Heart left ventricle (tissue), 16 donors: ENCODE data around the gene RASGEF1C. TPM values are rescaled to one million over a fixed set of nuclear protein-coding genes. Genes with fewer than 3 reads are reported as not detected.

Experiments
- ATAC-seq, 4 donors: fragments of 200-7000 bp; cut with Tn5 transposase; one replicate each; pipeline ENCODE4 v1.9.1; 2020 to 2022; ENCODE audit warnings: moderate library complexity in 4 of 4, mild to moderate bottlenecking in 3 of 4, moderate number of reproducible peaks in 1 of 4
- DNase-seq, 5 donors: peaks; one replicate each; pipeline ENCODE4 v3.0.0-alpha.2; 2020
- H3K27ac ChIP-seq, 12 donors: fragments of 200-600 bp; sonication (generic) in 4 of 12; one replicate each; pipeline versions ENCODE4 v1.5.0 to v1.8.0; 2016 to 2022; ENCODE audit warnings: mild to moderate bottlenecking in 2 of 12
- H3K27me3 ChIP-seq, 9 donors: fragments of 200-600 bp; sonication (generic) in 2 of 9; one replicate each; pipeline versions ENCODE4 v1.5.1 to v1.8.0; 2016 to 2022; ENCODE audit warnings: mild to moderate bottlenecking in 3 of 9
- H3K36me3 ChIP-seq, 9 donors: fragments of 200-600 bp; sonication (generic) in 2 of 9; one replicate each; pipeline versions ENCODE4 v1.5.0 to v1.8.0; 2018 to 2022; ENCODE audit warnings: mild to moderate bottlenecking in 2 of 9
- H3K4me1 ChIP-seq, 12 donors: fragments of 200-600 bp; sonication (generic) in 4 of 12; one replicate each; pipeline versions ENCODE4 v1.5.0 to v1.8.0; 2016 to 2022; ENCODE audit warnings: mild to moderate bottlenecking in 3 of 12
- H3K4me3 ChIP-seq, 12 donors: fragments of 200-600 bp; sonication (generic) in 4 of 12; one replicate each; pipeline versions ENCODE4 v1.5.0 to v1.8.0; 2017 to 2022; ENCODE audit warnings: mild to moderate bottlenecking in 9 of 12, moderate library complexity in 4 of 12
- H3K9me3 ChIP-seq, 12 donors: fragments of 200-600 bp; sonication (generic) in 4 of 12; one replicate each; pipeline versions ENCODE4 v1.5.0 to v1.8.0; 2016 to 2022; ENCODE audit warnings: mild to moderate bottlenecking in 1 of 12
- CTCF ChIP-seq, 12 donors: fragments of 200-600 bp; sonication (generic) in 4 of 12; IDR thresholded peaks; one replicate each; pipeline versions ENCODE4 v1.5.0 to v1.8.0; 2018 to 2022; ENCODE audit warnings: antibody characterized with exemption in 12 of 12, mild to moderate bottlenecking in 5 of 12
- POLR2A ChIP-seq, 2 donors: fragments of 450-650 bp; IDR thresholded peaks; one replicate each; pipeline ENCODE4 v1.6.1; 2017; ENCODE audit warnings: antibody characterized with exemption in 2 of 2, mild to moderate bottlenecking in 2 of 2, moderate library complexity in 2 of 2
- WGBS, 4 donors: extraction: QIAGEN DNeasy Blood & Tissue Kit in 2 of 4; methylation state at CpG; one replicate each; pipeline versions ENCODE4 v1.1.5 to v1.1.7; 2013 to 2018; 5-methylcytosine and 5-hydroxymethylcytosine counted together
- intact Hi-C, 10 donors: fragments of 100-400 bp; cut with DNase I; formaldehyde crosslinking; loops; one replicate each; pipeline versions ENCODE4 v1.11.1 to v1.14.2; 2022
- polyA plus RNA-seq, 2 donors: library from polyadenylated mRNA; stranded (reverse); fragments of 200-250 nt; gene quantifications; one replicate each; pipeline ENCODE4 v1.2.3, GENCODE V29; 2013
- total RNA-seq, 9 donors: library from RNA; depleted of rRNA in 2 of 9; stranded (reverse); fragments of >200 nt in 2 of 9; fragmentation: NEBNext Ultra II Directional in 3 of 9; extraction: Animal tissue kit (Norgen Biotek cat#: 25700) in 3 of 9; gene quantifications; one replicate each; pipeline versions ENCODE4 v1.1.0 to v1.2.4, GENCODE V29; 2016 to 2023
- donor health status: ischemic (EF 13 %, LVEDD 7.1; RV severe dilation, severe dysfunction).
- donor health status: healthy with polysubstance abuse.
- donor health status: DM: no; HTN: yes; CAD: no.
- donor health status: DM: no; HTN: no; CAD: no.
- donor health status: ischemic (EF 25% LVEDD 6.9; RV normal size, moderate dysfunction).
- donor health status: ischemic (EF 25% LVEDD 5.7; RV mildly dilated, moderate dysfunction).
- donor health status: healthy.
- donor health status: DM: yes; HTN: yes; CAD: no.
- donor health status: ischemic (EF 35%, LVEDD 5.7; RV mildly dilated, moderate dysfunction).
- donor health status: nonischemic (EF 11% LVEDD 7.7; RV severe dilation, severe dysfunction).
- donor health status: DM: yes; HTN: yes; CAD: no.
- donor health status: PGD.
- donor health status: ischemic (EF 29% LVEDD 5.4; RV normal size, mild dysfunction).
- donor health status: nonischemic (EF 23%, LVEDD 6.1; RV moderate dilation, normal function).

The RASGEF1C gene
- total and polyA plus RNA-seq, 11 donors: 0.14 to 0.75 (median 0.19) TPM; not detected in 4

DNA sequence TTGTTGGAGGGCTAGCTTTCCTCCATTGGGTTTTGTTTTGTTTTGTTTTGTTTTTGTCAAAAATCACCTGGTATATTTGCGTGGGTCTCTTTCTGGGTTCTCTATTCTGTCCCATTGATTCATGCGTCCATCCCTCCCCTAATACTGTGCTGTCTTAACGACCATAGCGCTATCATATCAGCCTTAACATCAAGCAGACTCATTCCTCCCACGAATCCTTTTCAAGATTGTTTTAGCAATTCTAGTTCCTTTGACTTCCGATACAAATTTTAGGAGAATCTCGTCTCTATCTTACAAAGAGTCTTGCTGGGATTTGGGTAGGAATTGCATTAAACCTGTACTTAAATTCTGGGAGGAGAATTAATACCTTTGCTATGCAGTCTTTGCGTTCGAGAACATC is 106.4 kb downstream of the RASGEF1C start:
- ATAC-seq (no peak), DNase-seq (no peak)
- peaks cover 0 to 14% (median 0%) of the 10 kb centered on the region in 9 donors for H3K27me3 ChIP-seq
- TF ChIP-seq POLR2A (IDR thresholded peaks at IDR 0.05): no peak
- no peak for TF ChIP-seq CTCF (IDR thresholded peaks at IDR 0.05)
- no peaks in the 10 kb centered on the region for H3K36me3 ChIP-seq
- WGBS, 4 donors: 80 to 89% (median 83%) methylated on average over 9 of the region's 9 CpGs
- no peak overlapping the region for H3K4me3 ChIP-seq
- H3K27ac ChIP-seq: no peak overlapping the region
- intact Hi-C loops: no loop called here
- peaks cover 0 to 20% (median 13%) of the 10 kb centered on the region in 12 donors for H3K9me3 ChIP-seq
- no peaks in the 10 kb centered on the region for H3K4me1 ChIP-seq

DNA sequence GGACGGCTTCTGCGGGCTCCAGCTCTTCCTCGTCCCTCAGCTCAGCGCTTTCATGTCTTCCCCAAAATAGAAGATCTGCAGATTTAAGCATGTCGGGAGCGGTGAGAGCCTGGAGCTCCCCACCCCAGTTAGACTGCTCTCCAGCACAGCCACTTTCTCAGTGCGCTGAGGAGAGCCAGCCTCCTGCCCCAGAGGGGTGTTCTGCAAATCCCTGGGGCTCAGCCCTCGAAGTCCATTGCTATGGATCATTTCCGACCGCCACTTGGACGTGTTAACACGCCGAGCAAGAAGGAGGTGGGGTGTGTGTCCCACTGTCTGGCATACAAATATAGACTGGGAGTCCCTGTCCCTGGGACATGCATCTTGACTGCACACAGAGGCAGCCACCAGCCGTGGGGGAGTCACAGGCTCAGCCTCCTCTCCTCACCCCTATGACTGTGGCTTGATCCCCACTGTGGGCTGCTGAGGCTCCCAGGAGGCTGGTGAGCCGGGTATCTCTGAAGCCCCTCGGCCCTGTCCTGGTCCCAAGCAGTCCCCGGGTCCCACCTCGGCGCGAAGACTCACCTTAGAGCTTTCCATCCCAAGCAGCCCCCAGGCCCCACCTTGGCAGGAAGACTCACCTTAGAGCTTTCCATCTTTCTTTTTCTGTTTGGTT is 107.4 kb downstream of the RASGEF1C start:
- DNase-seq (no peak), ATAC-seq (no peak)
- Histone ChIP-seq H3K9me3 (peaks cover 0 to 10% (median 4%) of the 10 kb centered on the region in 12 donors), H3K36me3 (no peaks in the 10 kb centered on the region), H3K4me1 (no peaks in the 10 kb centered on the region), H3K4me3 (no peak overlapping the region), H3K27ac (no peak overlapping the region), H3K27me3 (peaks cover 0 to 14% (median 0%) of the 10 kb centered on the region in 9 donors)
- no peak for TF ChIP-seq POLR2A (IDR thresholded peaks at IDR 0.05)
- no peak for TF ChIP-seq CTCF (IDR thresholded peaks at IDR 0.05)
- 68 to 81% (median 71%) methylated on average over 19 to 20 of the region's 20 CpGs for WGBS, 4 donors
- intact Hi-C loops: no loop called here

DNA sequence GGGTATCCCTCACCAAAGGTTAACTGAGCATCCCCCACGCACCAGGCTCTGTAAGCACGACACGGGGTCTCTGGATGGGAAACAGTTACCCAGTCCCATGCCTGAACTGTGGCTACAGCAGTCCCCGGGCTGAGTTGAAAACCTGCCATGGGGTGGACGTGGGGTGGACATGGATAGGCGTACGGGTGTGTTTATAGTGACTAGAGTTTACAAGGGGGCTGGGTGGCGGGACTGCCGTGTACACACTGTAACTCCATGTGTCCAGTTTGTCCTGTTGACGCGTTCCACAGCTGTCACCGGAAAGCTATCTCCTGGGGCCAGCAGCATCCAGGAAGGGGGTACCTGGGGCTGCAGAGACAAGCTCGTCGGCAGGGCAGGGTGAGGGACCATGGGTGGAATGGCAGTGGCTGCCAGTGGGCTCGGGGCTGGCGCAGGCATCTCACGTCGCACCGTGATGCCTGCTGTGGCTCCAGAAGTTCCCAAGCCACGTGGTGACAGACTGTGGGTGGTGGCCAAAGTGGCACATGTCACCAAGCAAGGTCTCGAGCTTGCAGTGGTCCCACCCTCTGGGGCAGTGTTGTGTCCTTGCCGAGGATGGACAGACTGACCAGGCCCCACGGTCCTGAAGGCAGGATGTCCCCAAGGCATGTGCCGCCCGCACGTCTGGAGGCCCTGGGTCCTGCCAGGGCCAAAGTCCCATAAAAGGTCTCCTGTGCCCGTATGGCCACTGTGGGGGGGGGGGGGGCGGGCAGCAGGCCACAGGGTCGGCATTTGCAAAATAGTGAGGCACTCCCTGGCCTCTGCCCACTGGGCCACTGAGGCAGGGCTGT is 108.2 kb downstream of the RASGEF1C start:
- Histone ChIP-seq H3K4me1 (no peaks in the 10 kb centered on the region), H3K36me3 (no peaks in the 10 kb centered on the region), H3K4me3 (no peak overlapping the region), H3K27me3 (peaks cover 0 to 14% (median 0%) of the 10 kb centered on the region in 9 donors), H3K27ac (no peak overlapping the region), H3K9me3 (peaks cover 0 to 2% (median 0%) of the 10 kb centered on the region in 12 donors)
- TF ChIP-seq POLR2A (IDR thresholded peaks at IDR 0.05): no peak
- TF ChIP-seq CTCF (IDR thresholded peaks at IDR 0.05): no peak
- no peak for DNase-seq
- no peak for ATAC-seq
- intact Hi-C loops: no loop called here
- 70 to 77% (median 75%) methylated on average over 20 to 29 of the region's 29 CpGs for WGBS, 4 donors
